Measurements from ENCODE around the gene DBF4B. TPM values are rescaled to one million over a fixed set of nuclear protein-coding genes. Genes with fewer than 3 reads are reported as not detected.
"Not testable (repeated sequence)": the region's sequence is repeated elsewhere in the genome, so short reads cannot be mapped to it uniquely, and the experiment has no call there.

Gene DBF4B
- total RNA-seq, 2 donors from 2014 or later, result 2.3 to 4.4 TPM

DNA sequence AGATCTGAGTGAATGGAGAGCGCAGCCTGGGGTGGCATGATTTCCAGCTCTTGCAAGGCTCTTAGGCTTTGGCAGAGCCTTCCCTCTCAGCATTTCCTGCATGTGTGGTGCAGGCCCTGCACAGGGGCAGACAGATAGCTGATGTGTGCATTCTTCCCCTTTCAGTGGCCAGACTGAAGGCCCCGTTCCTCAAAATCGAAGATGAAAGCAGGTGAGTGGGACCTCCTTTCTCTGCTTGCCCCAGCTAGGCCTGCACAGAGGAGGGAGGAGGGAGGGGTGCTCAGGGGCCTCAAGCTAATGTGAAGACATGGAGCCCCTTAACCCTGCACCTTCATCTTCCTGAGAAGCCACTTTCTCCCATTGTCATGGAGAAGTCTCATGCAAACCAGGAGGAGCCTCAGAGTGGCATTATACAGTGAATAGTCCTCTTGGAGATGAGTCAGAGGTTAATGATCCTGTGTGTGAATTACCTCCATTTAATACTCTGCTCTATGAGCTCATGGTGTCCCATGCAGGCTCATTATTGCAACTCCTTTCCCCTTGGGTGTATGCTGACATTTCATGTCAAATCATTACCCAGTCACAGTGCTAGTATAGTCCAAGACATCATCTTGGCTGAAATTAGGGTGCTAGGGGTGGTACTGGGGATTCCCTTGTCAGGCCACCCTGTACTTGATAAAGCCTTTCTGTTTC is 29.9 kb downstream of the DBF4B start:
- H3K27ac ChIP-seq, result no peak overlapping the region
- H3K4me1 ChIP-seq, result no peaks in the 10 kb centered on the region
- no peaks in the 10 kb centered on the region for H3K36me3 ChIP-seq
- no peak overlapping the region for H3K4me3 ChIP-seq
- H3K9me3 ChIP-seq, result no peaks in the 10 kb centered on the region
- DNase-seq (ENCODE audit: low spot score), result no peak
- TF ChIP-seq, protein P1, sequence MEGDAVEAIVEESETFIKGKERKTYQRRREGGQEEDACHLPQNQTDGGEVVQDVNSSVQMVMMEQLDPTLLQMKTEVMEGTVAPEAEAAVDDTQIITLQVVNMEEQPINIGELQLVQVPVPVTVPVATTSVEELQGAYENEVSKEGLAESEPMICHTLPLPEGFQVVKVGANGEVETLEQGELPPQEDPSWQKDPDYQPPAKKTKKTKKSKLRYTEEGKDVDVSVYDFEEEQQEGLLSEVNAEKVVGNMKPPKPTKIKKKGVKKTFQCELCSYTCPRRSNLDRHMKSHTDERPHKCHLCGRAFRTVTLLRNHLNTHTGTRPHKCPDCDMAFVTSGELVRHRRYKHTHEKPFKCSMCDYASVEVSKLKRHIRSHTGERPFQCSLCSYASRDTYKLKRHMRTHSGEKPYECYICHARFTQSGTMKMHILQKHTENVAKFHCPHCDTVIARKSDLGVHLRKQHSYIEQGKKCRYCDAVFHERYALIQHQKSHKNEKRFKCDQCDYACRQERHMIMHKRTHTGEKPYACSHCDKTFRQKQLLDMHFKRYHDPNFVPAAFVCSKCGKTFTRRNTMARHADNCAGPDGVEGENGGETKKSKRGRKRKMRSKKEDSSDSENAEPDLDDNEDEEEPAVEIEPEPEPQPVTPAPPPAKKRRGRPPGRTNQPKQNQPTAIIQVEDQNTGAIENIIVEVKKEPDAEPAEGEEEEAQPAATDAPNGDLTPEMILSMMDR (IDR thresholded peaks at IDR 0.05), result no peak
- no peaks in the 10 kb centered on the region for H3K27me3 ChIP-seq

DNA sequence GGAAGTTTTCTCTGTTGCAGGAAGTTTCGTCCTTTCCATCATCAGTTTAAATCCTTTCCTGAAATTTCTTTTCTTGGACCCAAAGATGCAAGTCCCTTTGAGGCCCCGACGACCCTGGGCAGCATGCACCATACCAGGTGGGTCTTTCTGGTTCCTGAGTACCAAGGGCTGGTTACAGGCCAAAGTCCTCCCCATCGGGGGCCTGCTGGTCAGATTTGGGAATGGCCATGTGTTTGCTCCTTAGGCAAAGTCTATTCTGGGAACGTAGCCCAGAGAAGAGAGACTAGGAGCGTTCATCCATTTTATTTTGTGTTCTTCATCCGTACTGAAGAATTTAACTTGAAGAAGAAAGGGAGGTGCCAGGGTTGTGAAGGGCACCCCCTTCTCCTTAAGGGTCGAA is 32.9 kb downstream of the DBF4B start:
- TF ChIP-seq, protein P1 (IDR thresholded peaks at IDR 0.05), result no peak
- H3K27ac ChIP-seq, result no peak overlapping the region
- no peaks in the 10 kb centered on the region for H3K27me3 ChIP-seq
- H3K36me3 ChIP-seq, result no peaks in the 10 kb centered on the region
- no peak for DNase-seq (ENCODE audit: low spot score)
- no peaks in the 10 kb centered on the region for H3K9me3 ChIP-seq
- H3K4me1 ChIP-seq, result no peaks in the 10 kb centered on the region
- H3K4me3 ChIP-seq, result no peak overlapping the region

DNA sequence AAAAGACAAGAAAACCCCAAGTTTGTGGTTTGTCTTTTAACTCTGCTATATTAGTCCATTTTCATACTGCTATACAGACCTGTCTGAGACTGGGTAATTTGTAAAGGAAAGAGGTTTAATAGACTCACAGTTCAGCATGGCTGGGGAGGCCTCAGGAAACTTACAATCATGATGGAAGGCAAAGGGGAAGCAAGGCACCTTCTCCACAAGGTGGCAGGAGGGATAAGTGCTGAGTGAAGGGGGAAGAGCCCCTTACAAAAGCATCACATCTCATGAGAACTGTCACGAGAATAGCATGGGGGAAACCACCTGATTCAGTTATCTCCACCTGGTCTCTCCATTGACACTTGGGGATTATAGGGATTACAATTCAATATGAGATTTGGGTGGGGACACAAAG is 36.8 kb downstream of the DBF4B start:
- TF ChIP-seq, protein P1 (IDR thresholded peaks at IDR 0.05), result no peak
- H3K4me1 ChIP-seq, result peaks cover 0 to 23% of the 10 kb centered on the region in 2 donors
- no peak for DNase-seq (ENCODE audit: low spot score)

DNA sequence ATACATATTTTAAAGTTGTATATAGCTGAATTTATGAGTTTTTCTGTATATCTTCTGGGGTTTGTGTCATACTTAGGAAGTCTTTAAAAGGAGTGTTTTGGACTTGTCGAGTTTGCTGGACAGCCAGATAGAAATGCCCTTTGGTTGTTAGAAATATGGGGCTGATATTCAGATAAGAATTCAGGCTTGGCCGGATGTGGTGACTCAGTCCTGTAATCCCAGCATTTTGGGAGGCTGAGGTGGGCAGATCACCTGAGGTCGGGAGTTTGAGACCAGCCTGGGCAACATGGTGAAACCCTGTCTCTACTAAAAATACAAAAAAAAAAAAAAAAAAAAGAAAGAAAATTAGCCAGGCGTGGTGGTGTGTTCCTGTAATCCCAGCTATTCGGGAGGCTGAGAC is 37.3 kb downstream of the DBF4B start:
- H3K36me3 ChIP-seq; DNase-seq (ENCODE audit: low spot score); H3K27ac ChIP-seq; H3K27me3 ChIP-seq; H3K9me3 ChIP-seq; H3K4me3 ChIP-seq: not testable (repeated sequence)
- H3K4me1 ChIP-seq, result peaks cover 0 to 28% of the 10 kb centered on the region in 2 donors

More for the DNA sequence above, 36.8 kb downstream of the DBF4B start:
- Histone ChIP-seq H3K4me3 (no peak overlapping the region), H3K36me3 (no peaks in the 10 kb centered on the region), H3K9me3 (no peaks in the 10 kb centered on the region), H3K27ac (no peak overlapping the region), H3K27me3 (no peaks in the 10 kb centered on the region)

DNA sequence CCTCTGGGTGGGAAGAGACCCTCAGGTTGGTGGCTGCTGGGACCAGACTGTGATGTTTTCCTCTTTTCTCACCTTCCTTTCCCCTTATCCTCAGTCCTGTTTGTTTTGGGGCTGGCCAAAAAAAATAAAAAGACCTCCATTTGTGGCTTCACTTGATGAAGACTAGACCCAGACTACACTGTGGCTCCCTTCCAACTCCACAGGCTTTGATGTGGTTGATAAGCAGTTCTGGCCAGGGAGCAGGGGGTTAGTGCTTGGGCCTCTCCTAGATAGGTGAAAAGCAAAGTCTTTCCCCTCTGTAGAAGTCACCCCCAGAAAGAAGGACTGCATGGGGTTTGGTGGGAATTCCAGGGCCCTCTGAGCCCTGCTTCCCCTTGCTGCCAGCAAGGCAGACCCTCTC is 39.1 kb downstream of the DBF4B start:
- Histone ChIP-seq H3K4me3 (no peak overlapping the region), H3K36me3 (no peaks in the 10 kb centered on the region), H3K27ac (no peak overlapping the region), H3K4me1 (peaks cover 0 to 29% of the 10 kb centered on the region in 2 donors), H3K9me3 (no peaks in the 10 kb centered on the region), H3K27me3 (no peaks in the 10 kb centered on the region)
- TF ChIP-seq, protein P1 (IDR thresholded peaks at IDR 0.05), result no peak
- no peak for DNase-seq (ENCODE audit: low spot score)

DNA sequence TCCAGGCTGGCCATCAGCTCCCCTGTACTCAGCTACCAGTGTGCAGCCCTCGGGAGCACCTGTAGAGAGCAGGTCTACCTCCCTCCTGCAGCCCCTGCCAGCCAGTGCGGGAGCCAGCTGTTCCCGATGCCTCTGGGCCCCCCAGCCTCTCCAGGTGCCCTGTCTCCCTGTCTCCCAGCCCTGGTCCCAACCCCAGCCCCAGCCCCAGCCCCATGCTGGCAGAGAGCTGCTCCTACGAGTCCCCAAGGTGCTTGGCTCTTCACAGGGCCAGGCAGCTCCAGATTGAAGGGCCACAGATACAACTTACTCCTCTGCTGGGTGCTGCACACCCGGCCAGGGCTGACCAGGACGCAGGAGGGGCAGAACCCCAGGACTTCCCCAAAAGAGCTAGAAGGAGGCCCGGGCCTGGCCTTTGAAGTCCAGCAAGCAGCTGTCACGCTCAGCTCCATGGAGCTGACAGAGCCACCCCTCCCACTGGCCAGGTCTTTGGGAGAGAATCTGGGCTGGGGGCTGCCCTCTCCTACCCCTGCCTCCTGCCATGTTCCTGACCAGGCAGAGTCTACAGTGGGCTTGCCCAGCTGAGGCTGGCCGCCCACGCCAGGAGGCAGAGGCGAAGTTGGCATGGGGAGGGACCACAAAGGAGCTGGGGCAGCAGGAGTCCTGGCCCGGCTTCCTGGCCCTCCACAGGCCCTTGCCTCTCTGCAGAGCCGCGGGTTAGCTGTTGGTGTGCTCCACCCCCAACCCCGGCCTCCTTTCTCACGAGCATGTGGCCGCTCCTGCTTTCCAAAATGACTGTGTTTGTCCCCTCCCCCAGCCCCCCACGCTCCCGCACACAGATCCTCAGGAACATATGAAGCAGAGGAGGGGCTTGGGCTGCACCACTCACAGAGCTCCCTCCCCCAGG is 40.9 kb downstream of the DBF4B start:
- Histone ChIP-seq H3K9me3 (no peaks in the 10 kb centered on the region), H3K27me3 (no peaks in the 10 kb centered on the region), H3K36me3 (no peaks in the 10 kb centered on the region), H3K27ac (peak overlapping the region; percentile 63 to 76), H3K4me3 (peak overlapping the region; percentile 20 to 35), H3K4me1 (peaks cover 0 to 29% of the 10 kb centered on the region in 2 donors)
- TF ChIP-seq, protein P1 (IDR thresholded peaks at IDR 0.05), result no peak
- DNase-seq (ENCODE audit: low spot score), result no peak

Measured in right atrium auricular region (tissue), 2 donors.